Stimulated activated memory B cell treated with anti-CD40 and anti-IgM and Interleukin-4, amounts not matched to agents 10 μg/mL and 1 μg/mL and 100 μg/mL, for 72 hours (primary cell): ENCODE measurements around the gene BRSK1.
"Not testable (repeated sequence)": the region's sequence is repeated elsewhere in the genome, so short reads cannot be mapped to it uniquely, and the experiment has no call there.

Experiments used
- ATAC-seq: fragments of 150-1000 bp; cut with Tn5 transposase; 2 replicates; pipeline ENCODE4 v1.10.0; 2021
- H3K27ac Mint-ChIP-seq: one replicate; pipeline ENCODE4 v1.8.0; 2022; ENCODE audit warnings: mild to moderate bottlenecking, mixed read lengths
- H3K27me3 Mint-ChIP-seq: one replicate; pipeline ENCODE4 v1.8.0; 2022; ENCODE audit warnings: mixed read lengths
- H3K36me3 Mint-ChIP-seq: one replicate; pipeline ENCODE4 v1.8.0; 2022; ENCODE audit warnings: mixed read lengths
- H3K4me1 Mint-ChIP-seq: one replicate; pipeline ENCODE4 v1.8.0; 2022; ENCODE audit warnings: mixed read lengths
- H3K4me3 Mint-ChIP-seq: one replicate; pipeline ENCODE4 v1.8.0; 2022; ENCODE audit warnings: mild to moderate bottlenecking, moderate library complexity, mixed read lengths
- H3K9me3 Mint-ChIP-seq: one replicate; pipeline ENCODE4 v1.8.0; 2022; ENCODE audit warnings: mixed read lengths

BRSK1 gene

GRCh38 chr19:55319785-55320184 is 36.0 kb downstream of the BRSK1 start:
- no peaks in the 10 kb centered on the region for H3K36me3 Mint-ChIP-seq
- H3K27me3 Mint-ChIP-seq = peaks cover 43% of the 10 kb centered on the region

GRCh38 chr19:55320844-55321419 is 37.1 kb downstream of the BRSK1 start:
- no peak overlapping the region for H3K27ac Mint-ChIP-seq
- no peak for ATAC-seq
- no peaks in the 10 kb centered on the region for H3K36me3 Mint-ChIP-seq
- peaks cover 52% of the 10 kb centered on the region for H3K27me3 Mint-ChIP-seq
- no peak overlapping the region for H3K4me3 Mint-ChIP-seq
- H3K9me3 Mint-ChIP-seq = no peaks in the 10 kb centered on the region
- peaks cover 5% of the 10 kb centered on the region for H3K4me1 Mint-ChIP-seq

More at GRCh38 chr19:55319785-55320184, 36.0 kb downstream of the BRSK1 start:
- Mint-ChIP-seq H3K27ac (no peak overlapping the region), H3K4me3 (no peak overlapping the region), H3K4me1 (peaks cover under 1% of the 10 kb centered on the region), H3K9me3 (no peaks in the 10 kb centered on the region)
- ATAC-seq = no peak

DNA sequence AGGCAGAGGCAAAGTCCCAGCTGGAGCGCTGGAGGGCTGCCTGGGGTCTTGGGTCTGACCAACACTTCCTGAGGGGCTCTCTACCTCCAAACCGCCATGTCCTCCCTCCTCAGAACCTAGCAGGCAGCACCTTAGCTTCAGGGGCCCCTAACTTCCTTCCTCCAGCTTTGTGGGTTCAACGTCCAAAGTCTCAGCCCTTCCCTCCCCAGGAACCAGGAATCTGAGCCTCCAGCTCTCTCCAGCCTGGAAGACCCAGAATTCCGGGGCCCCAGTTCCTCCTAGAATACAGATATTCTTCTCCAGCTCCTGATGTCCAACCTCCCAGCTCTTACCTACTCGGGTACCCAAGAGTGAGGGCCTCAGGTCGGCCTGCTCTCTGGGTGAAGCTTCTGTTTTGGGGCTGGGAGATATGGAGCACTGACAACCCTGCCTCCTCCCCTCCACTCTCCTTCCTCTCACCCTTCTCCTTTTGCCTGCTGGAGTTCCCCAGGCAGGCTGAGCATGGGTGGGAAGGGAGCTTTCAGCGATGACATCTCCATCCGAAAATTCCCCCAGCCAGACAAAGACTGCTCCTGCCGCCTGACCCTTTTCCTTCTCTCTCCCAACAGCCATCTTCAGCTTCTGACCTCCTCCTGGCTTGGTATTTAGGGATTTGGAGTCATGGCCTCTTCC is 37.8 kb downstream of the BRSK1 start:
- Mint-ChIP-seq H3K27ac (no peak overlapping the region), H3K27me3 (peaks cover 59% of the 10 kb centered on the region), H3K36me3 (no peaks in the 10 kb centered on the region), H3K9me3 (no peaks in the 10 kb centered on the region), H3K4me3 (no peak overlapping the region), H3K4me1 (peaks cover 5% of the 10 kb centered on the region)
- ATAC-seq = no peak

DNA sequence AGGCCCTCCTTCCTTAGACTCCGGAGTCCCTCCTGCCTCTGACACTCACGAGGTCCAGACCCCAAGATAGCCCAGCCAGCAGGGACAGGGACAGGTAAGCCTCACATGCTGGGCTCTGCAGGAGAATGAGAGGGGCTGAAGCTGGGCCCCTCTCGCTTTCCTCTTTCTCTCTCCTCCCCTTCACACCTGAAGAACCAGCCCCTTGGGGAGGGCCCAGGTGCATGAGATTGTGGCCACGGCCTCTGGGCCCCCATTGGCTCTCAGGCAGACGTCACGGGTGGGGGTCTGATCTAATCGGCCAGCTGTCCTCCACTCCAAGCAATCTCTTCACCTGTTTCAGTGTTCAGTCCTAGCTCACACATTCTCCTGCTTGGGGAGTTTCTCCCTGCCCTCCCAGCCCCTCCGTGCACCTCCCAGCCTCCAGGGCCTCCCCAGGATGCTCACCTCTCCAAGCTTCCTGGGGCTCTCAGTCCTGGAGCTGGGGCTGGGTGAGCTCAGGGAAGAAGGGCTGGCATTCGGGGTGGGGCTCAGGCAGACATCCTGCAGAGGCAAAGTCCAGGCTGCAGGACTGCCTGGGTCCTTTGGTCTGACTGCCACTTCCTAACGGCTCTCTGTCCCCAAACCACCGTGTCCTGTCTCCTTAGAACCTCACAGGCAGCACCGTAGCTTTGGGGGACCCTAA is 38.5 kb downstream of the BRSK1 start:
- Mint-ChIP-seq H3K9me3 (no peaks in the 10 kb centered on the region), H3K27me3 (peaks cover 61% of the 10 kb centered on the region), H3K36me3 (no peaks in the 10 kb centered on the region), H3K4me3 (no peak overlapping the region), H3K4me1 (peaks cover 5% of the 10 kb centered on the region), H3K27ac (no peak overlapping the region)
- ATAC-seq = peak; percentile 43

- Mint-ChIP-seq H3K4me1 (peaks cover 5% of the 10 kb centered on the region), H3K4me3 (no peak overlapping the region), H3K27me3 (peaks cover 67% of the 10 kb centered on the region), H3K27ac (no peak overlapping the region), H3K36me3 (no peaks in the 10 kb centered on the region), H3K9me3 (no peaks in the 10 kb centered on the region)
- no peak for ATAC-seq
Measured at GRCh38 chr19:55324662-55325061, 40.9 kb downstream of the BRSK1 start.

DNA sequence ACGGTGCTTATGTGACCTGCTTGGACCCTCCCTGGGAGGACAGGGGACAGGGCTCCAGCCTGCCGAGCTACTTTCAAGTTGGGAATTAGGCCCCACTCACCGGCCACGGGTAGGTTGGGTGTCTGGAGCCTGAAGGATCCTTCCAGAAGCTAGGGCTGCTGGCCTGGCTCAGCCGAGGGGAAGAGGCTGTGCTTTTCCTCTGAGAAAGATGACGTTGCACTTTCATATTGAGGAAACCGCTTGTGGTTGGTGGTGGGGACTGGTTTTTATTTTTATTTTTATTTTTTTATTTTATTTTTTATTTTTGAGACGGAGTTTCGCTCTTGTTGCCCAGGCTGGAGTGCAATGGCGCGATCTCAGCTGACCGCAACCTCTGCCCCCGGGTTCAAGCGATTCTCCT is 41.4 kb downstream of the BRSK1 start, which contains the start of gene TMEM150B:
TMEM150B (minus strand) TSS at position 170 of the 400 bp plus-strand sequence. CDS start 4,305 bp downstream, outside the sequence.
- Mint-ChIP-seq H3K4me1 (peaks cover 5% of the 10 kb centered on the region), H3K9me3 (no peaks in the 10 kb centered on the region), H3K4me3 (no peak within 1 kb of the TSS), H3K27me3 (peaks cover 62% of the 10 kb centered on the region), H3K36me3 (no peaks in the 10 kb centered on the region), H3K27ac (no peak within 1 kb of the TSS)
- ATAC-seq = no peak

- H3K36me3 Mint-ChIP-seq, H3K4me1 Mint-ChIP-seq, H3K9me3 Mint-ChIP-seq, ATAC-seq, H3K27ac Mint-ChIP-seq, H3K4me3 Mint-ChIP-seq: not testable (repeated sequence)
- H3K27me3 Mint-ChIP-seq = peaks cover 46% of the 10 kb centered on the region
Measured at GRCh38 chr19:55328774-55329318, 45.0 kb downstream of the BRSK1 start.

- peaks cover 50% of the 10 kb centered on the region for H3K27me3 Mint-ChIP-seq
- not testable (repeated sequence) for H3K4me3 Mint-ChIP-seq, ATAC-seq, H3K27ac Mint-ChIP-seq, H3K4me1 Mint-ChIP-seq, H3K36me3 Mint-ChIP-seq, H3K9me3 Mint-ChIP-seq
Measured at GRCh38 chr19:55329791-55330190, 46.0 kb downstream of the BRSK1 start.

GRCh38 chr19:55333870-55334269 is 50.1 kb downstream of the BRSK1 start:
- H3K9me3 Mint-ChIP-seq = no peaks in the 10 kb centered on the region
- peaks cover 6% of the 10 kb centered on the region for H3K4me1 Mint-ChIP-seq
- no peak overlapping the region for H3K27ac Mint-ChIP-seq
- peaks cover 59% of the 10 kb centered on the region for H3K27me3 Mint-ChIP-seq
- no peaks in the 10 kb centered on the region for H3K36me3 Mint-ChIP-seq
- no peak overlapping the region for H3K4me3 Mint-ChIP-seq
- ATAC-seq = no peak

DNA sequence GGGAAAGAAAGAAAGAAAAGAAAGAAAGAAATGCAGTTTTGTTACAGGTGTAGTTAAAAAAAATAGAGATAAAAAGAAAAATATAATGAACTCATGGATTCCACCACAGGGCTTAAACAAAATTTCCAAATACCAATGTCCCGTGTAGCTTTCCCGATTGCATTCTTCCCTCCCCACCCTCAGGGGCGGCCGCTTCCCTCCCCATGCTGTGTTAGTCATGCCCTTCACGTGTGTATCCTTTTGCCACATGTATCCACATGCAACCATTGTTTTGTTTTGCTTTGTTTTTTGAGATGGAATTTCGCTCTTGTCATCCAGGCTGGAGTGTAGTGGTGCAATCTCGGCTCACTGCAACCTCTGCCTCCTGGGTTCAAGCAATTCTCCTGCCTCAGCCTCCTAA is 52.3 kb downstream of the BRSK1 start:
- Mint-ChIP-seq H3K4me3 (no peak overlapping the region), H3K4me1 (peaks cover 20% of the 10 kb centered on the region), H3K27ac (no peak overlapping the region), H3K27me3 (peaks cover 66% of the 10 kb centered on the region), H3K9me3 (no peaks in the 10 kb centered on the region), H3K36me3 (no peaks in the 10 kb centered on the region)
- no peak for ATAC-seq

DNA sequence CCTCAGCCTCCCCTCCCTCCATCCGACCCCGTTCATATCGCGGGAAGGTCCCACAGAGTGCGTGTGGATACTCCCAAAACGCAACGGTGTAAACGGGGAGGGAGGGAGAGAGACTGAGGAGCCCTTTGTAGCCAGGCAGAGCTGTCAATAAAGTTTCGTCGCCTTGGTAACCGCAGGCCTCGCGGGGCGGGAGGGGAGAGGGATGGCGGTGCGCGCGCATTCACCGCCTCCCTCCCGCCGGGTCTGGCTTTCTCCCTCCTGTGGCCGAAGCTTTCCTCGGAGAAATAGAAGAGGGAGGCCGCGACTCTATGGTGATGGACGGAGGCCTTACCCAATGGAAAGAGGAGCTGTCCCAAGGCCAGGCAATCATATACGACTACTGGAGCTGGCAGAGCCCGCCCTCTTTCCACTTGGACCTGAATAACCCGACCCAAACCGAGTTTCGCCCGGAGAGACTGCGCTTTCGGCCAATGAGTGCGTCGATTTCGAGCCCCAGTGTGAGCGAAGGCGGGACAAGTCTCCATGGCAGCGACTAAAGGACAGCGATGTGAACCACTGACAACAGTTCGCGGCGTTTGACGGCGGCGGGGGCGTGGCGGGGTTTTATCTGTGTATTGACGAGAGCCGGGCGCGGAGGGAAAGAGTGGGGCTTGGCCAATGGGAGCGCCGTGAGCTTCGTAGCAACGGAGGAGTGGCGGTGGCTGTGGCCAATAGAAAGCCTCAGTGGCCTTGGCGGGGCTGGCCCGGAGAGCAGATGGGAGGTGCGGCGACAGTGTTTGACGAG is 55.5 kb downstream of the BRSK1 start, which contains the start of gene KMT5C:
KMT5C (plus strand) TSS at position 772 of the 784 bp plus-strand sequence. CDS start 2,061 bp downstream, outside the sequence.
- peak; percentile 94 for ATAC-seq
- Mint-ChIP-seq H3K9me3 (no peaks in the 10 kb centered on the region), H3K4me1 (peaks cover 27% of the 10 kb centered on the region), H3K36me3 (peaks cover 15% of the 10 kb centered on the region), H3K27ac (peak within 1 kb of the TSS; percentile 73), H3K27me3 (peaks cover 49% of the 10 kb centered on the region), H3K4me3 (peak within 1 kb of the TSS; percentile 90)

DNA sequence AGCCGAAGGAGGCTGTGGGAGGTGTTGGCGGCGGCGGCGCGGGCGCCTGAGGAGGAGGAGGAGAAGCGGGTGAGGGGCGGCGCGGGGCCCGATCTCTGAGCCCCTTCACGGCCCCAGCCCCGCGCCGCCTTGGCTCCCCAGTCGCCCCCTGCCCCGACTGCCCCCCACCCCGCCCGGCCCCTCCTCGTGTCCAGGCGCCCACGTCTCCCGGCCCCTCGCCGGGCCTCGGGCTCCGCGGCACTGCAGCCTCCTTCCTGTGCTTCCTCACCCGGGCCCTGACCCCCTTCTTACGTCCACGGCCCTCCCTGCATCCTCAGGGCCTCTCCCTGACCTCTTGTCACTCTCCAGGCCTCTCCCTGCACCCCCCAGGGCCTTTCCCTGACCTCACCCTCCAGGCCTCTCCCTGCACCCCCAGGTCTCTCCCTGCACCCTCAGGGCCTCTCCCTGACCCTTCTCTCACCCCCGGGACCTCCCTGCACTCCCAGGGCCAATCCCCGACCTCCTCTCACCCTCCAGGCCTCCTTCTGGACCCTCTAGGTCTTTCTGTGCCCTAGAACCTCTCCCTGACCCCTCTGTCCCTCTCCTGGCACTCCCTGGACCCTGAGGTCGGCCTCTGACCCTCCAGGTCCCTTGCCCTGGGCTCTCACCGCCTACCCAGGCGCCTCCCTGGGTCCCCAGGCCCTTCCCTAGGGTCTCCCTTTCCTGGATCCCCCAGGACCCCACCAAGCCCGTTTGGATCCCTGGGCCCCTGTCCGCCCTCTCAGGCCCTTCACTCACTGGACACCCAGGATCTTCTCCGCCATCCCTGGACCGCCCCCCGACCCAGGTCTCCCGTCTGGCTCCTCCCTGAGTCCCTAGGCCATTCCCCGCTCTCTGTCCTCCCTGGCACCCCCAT is 56.3 kb downstream of the BRSK1 start:
- peaks cover 42% of the 10 kb centered on the region for H3K27me3 Mint-ChIP-seq
- peaks cover 24% of the 10 kb centered on the region for H3K36me3 Mint-ChIP-seq
- H3K4me1 Mint-ChIP-seq = peaks cover 28% of the 10 kb centered on the region
- no peaks in the 10 kb centered on the region for H3K9me3 Mint-ChIP-seq
- ATAC-seq = no peak
- H3K4me3 Mint-ChIP-seq = peak overlapping the region; percentile 90
- H3K27ac Mint-ChIP-seq = peak overlapping the region; percentile 73

DNA sequence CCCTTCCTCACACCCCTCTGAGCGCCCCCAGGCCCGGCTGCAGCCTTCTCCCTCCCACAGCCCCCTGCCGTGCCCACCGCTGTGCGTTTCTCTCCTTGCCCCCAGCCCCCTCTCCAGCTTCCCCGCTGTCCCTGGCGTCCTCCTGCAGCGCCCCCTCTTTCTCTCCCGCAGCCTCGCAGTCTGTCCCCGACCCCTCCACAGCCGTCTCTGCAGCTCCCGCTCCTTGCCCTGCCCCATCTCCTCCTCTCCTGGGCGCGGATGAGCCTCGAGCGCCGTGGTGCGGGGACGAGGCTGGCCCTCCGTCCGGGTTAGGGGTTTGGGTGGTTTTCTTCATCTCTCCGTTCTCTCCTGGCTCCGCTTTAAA is 57.0 kb downstream of the BRSK1 start:
- Mint-ChIP-seq H3K36me3 (peaks cover 30% of the 10 kb centered on the region), H3K4me3 (peak overlapping the region; percentile 88), H3K4me1 (peaks cover 33% of the 10 kb centered on the region), H3K27me3 (peaks cover 36% of the 10 kb centered on the region), H3K9me3 (no peaks in the 10 kb centered on the region), H3K27ac (peak overlapping the region; percentile 73)
- no peak for ATAC-seq

DNA sequence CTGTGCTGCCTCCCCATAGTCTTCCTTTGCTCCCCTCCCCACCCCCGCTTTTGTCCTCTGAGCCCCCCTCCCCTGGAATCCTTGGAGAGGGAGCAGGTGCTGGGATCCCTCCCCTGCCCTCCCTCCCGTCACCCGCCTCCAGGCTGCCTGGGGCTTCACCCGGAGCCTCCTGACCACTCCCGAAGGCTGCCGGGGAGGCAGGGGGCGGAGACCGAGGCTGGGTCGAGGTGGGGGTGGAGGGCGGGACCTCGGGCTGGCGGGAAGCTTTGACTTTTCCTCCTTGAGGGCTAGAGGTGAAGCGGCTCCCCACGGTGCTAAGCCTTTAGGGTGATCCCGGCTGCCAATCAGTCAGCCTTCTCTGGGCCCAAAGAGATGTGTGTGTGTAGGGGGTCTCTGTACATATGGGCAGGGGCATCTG is 57.4 kb downstream of the BRSK1 start:
- peak overlapping the region; percentile 73 for H3K27ac Mint-ChIP-seq
- peaks cover 30% of the 10 kb centered on the region for H3K36me3 Mint-ChIP-seq
- peaks cover 31% of the 10 kb centered on the region for H3K27me3 Mint-ChIP-seq
- H3K4me1 Mint-ChIP-seq = peaks cover 33% of the 10 kb centered on the region
- peak overlapping the region; percentile 88 for H3K4me3 Mint-ChIP-seq
- ATAC-seq = no peak
- H3K9me3 Mint-ChIP-seq = no peaks in the 10 kb centered on the region
